HG03135 (cell line): ENCODE data around the gene TNS4.

Experiments used
- ATAC-seq: cut with Tn5 transposase; IDR thresholded peaks from one replicate; pipeline ENCODE4 v1.9.1; 2021; ENCODE audit warnings: mild to moderate bottlenecking, moderate library complexity; ENCODE audit not compliant: unreplicated experiment

Gene TNS4

DNA sequence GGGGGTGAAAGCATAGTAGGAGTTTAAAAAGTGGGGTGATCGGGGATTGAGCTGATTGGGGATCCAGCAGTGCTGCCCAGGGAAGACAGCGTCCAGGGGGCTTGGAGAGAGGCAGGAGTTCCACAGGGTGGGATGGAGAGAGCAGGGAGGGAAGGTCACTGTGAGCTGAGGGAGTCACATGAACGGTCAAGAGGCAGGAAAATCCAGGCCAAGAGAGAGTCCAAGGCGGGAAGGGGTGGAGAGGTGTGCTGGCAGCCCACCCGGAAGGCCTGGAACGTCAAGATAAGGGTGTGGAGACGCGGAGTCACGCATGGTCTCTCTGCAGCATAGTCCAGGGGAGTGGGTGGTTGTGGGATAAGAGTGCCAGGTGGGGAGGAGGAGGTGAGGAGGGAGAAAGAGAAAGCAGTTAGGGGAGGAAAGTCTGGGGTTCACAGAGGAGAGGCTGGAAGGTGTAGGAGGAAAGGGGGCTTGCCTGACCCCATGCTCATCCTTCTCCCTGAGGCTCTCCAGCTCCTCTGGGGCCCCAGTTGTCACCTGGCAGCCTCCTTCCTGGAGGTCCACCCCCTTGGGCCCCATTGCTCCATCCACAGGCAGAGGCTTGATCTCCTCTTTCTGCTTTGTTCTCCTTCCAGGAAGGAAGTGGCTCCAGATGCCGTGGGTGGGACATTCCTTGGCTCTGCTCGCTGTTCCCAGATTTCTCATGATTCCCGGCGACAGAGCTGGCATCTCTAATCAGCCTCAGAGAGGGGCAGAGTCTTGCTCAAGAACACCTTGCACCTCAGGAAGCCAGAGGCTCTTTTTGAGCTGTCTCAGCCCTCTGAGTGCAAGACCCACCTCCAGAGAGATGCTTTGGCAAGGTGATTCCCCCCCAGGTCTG, 35.1 kb upstream of the TNS4 start:
- no peak for ATAC-seq

DNA sequence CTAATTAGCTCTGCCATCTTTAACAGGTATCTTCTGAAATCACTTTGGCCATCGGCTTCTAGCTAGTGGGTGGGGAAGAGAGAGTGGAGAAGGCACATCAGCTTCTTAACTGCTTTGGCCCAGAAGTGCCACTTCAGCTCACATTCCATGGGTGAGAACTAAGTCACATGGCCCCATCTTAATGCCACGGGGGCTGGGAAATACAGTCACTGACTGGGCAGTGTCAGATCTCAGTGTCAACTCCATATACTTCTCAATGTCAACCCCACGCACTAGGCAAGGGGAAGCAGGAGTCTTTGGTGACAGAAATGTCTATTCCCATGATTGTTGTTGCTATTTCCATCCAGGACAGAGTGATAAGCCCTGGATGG, 34.5 kb upstream of the TNS4 start:
- no peak for ATAC-seq

DNA sequence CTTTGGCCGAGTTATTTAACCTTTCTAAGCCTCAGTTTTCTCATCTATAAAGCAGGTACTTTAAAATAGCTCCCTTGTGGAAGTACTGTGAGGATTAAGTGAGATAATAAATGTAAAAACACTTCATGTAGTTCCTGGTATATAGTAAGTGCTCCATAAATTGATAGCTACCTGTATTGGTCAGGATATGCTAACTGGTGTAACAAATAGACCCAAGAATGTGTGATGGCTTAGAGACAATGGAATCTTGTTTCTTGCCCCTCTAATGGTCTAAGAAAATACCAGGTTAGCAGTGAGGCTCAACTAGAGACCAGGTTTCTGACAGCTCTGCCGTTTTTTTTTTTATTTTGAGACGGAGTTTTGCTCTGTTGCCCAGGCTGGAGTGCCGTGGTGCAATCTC, 34.0 kb upstream of the TNS4 start:
- ATAC-seq = no peak

DNA sequence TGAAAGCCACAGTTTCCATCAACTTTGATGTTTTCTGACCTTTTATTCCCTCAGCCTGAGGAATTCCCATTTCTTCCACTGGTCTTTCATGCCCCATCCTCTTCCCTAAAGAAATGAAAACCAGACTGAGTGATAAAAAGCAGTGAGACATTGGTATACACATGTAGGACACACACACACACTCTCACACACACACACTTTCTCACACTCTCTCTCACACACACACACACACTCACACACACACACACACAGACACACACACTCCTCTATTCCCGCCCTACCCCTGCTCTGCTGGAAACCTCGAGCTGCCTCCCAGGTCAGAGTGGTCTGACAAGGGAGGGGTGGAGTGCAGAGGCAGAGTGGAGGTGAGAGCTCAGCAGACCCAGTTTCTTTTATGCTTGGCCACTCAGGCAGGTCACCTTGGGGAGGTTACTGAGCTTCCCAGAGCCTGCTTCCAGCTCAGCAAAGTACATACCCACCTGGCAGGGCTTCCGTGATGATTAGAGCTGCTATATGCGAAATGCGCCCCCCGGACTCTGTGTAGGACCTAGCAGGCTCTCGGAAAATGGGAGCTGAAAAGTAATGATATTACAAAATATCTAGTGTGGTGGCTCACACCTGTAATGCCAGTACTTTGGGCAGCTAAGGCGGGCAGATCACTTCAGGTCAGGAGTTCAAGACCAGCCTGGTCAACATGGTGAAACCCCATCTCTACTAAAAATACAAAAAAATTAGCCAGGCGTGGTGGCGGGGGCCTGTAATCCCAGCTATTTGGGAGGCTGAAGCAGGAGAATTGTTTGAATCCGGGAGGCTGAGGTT, 33.2 kb upstream of the TNS4 start:
- no peak for ATAC-seq

DNA sequence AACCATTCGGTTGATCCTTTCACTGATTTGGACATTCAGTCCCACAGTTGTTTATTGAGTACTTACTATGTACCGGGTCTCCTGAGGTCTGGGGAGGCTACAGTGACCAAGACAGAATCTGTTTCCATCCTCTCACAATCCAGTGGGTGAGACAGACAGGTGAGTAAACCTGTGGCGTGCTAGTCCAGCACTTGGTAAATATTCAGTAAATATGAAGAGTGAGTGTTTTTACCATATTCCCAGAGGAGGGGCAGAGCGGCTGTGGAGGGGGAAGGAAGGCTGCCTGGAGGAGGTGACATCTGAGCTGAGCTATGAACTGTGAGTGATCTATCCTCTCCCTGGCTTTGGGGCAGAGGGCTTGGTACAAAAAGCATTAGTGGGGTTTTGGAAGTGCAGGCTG, 32.5 kb upstream of the TNS4 start:
- no peak for ATAC-seq

DNA sequence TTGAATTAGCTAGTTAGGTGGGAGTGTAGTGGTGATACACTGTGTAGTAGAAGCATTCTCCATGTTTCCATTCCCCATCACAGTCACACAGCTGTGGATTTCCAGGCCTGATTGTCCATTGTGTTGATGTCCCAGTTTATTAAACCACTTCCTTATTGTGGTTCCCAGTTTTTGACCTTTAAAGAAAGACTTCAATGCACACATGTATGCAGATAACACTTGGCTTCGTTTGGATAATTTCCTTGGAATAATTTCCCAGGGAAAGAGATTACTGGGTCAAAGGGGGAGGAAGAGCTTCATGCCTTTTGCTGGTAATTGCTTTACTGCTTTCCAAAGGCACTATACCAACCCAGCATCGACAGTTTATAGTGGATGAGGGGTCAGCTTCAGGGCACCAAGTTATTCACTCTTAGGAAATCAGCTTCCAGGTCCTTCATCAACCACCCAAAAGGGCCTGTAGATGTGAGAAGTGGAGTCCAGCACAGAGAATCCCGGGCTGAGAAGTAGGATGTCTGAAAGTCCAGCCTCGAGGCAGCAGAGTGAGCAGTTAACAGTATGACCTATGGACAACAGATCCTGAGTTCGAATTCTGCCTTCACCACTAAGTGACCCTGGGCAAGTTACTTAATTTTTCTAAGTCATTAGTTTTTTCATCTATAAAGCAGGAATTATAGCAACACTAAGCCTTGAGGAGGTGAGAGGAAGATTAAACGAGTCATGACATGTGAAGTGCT, 31.3 kb upstream of the TNS4 start:
- ATAC-seq = no peak

DNA sequence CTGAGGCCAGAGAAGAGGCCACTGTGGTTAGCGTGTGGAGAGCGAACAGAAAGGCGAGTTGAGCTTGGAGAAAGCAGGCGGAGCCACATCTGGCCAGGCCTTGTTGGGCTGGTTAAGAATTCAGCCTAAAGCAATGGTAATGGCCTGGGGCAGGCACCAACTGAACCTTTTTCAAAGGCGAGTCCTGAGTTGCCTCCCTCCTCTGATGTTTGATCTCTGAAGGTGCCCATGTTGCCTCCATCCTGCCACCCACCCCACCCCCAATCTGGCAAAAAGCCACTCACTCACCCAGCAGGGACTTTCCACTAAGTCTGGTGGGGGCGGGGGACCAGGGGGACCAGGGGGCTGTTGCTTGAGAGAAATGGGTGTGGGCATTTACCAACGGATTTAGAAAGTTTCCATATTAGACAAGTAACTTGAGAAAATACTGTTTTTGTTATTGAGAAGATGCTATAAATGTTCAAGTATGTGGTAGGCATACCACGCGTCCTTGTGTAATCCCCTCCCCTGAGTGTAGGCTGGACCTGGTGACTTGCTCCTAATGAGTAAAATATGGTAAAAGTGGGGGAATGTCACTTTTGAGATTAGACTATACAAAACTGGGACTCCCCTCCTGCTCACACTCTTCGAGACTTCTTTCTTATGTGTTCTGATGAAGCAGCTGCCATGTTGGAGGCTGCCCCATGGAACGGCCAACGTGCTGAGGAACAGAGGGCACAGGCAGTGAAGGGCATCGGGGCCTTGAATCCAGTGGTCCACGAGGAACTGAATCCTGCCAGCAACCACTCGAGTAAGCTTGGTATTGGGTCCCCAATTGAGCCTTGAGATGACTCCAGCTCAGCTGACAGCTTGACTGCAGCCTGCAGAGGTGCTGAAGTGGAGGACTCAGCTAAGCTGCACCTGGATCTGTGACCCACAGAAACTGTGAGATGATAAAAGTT, 29.9 kb upstream of the TNS4 start:
- no peak for ATAC-seq

DNA sequence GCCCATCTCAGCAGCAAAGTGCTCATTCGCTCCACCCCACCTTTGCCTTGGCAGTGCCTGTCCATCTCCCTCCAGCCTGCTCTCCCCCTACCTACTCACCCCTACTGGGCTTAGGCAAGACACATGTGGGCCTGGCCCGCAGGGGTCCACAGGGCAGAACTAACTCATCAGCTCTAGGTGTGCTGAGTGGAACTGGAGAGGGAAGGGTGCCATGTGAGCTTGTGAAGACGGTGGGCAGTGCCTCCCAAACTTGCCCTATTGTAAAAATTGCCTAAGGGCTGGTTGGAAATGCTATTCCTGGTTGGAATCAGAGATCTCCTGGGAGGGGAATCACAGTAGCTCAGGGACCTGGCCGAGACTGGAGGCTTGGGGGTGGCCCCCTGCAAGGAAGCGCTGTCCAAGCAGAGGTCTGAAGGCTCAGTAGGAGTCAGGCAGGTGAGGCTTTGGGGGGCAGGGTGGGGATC, 29.1 kb upstream of the TNS4 start:
- ATAC-seq = no peak

DNA sequence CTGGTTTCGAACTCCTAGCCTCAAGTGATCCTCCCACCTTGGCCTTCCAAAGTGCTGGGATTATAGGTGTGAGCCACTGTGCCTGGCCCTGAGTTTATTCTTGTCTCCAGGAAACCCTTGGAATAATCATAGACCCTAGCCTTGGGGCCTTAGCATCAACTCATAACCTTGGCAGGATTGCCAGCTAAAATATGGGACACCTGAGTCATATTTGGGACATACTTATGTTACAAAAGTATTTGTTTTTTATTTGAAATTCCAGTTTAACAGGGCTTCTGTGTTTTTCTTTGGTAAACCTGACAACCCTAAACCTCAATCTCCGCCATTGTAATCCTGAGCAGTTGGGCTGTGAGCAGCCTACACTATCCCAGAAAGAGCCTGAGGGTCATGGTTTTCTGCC, 28.6 kb upstream of the TNS4 start:
- ATAC-seq = no peak

DNA sequence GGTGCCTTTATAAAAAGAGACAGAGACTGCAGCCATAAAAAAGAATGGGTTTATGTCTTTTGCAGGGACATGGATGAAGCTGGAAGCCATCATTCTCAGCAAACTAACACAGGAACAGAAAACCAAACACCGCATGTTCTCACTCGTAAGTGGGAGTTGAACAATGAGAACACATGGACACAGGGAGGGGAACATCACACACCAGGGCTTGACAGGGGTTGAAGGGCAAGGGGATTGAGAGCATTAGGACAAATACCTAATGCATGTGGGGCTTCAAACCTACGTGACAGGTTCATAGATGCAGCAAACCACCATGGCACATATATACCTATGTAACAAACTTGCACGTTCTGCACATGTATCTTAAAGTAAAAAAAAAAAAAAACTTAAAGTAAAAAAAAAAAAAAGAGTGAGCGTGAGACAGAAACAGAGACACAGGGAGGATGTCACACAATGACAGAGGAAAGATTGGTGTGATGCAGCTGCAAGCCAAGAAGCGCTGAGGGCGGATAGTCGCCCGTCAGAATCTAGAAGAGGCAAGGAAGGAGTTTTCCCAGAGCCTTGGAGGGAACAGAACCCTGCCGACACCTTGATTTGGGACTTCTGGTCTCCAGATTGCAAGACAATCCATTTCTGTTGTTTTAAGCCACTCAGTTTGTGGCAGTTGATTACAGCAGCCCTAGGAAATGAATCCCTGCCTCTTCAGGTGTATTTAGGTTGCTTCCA, 27.4 kb upstream of the TNS4 start:
- no peak for ATAC-seq

DNA sequence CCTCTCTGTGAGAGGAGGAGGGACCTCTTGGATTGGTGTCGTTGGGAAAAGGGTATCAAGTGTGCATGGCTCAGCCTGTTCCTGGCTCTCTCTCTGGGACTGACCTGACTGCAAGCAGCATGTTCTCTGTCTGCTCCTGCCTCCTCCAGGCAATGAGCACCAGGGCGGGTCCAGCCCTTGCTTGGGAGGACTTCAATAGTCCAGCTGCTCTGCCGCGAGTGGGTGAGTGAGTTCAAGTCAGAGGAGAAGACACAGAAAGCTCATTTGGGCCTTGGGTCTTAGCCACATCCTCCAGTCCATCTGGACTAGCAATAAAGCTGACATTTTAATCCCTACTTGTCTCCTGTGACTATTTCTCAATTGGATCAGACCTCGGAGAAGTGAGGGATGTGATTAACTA, 25.2 kb upstream of the TNS4 start:
- no peak for ATAC-seq

DNA sequence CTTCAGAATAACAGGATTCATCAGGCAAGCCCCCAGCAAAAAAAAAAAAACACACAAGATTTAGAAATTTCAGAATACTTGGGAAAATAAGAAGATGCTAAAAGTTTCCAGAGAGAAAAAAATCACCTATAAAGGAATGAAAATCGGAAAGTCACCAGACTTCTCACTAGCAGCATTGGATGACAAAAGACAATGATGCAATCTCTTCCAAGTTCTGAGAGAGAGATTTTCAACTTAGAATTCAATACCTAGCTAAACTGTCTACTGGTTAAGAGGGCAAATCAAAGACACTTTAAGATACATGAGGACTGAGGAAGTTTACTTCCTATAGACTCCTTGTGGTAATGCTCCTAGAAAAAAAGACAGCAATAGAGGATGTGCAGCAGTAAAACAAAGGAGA, 23.9 kb upstream of the TNS4 start:
- ATAC-seq = no peak

DNA sequence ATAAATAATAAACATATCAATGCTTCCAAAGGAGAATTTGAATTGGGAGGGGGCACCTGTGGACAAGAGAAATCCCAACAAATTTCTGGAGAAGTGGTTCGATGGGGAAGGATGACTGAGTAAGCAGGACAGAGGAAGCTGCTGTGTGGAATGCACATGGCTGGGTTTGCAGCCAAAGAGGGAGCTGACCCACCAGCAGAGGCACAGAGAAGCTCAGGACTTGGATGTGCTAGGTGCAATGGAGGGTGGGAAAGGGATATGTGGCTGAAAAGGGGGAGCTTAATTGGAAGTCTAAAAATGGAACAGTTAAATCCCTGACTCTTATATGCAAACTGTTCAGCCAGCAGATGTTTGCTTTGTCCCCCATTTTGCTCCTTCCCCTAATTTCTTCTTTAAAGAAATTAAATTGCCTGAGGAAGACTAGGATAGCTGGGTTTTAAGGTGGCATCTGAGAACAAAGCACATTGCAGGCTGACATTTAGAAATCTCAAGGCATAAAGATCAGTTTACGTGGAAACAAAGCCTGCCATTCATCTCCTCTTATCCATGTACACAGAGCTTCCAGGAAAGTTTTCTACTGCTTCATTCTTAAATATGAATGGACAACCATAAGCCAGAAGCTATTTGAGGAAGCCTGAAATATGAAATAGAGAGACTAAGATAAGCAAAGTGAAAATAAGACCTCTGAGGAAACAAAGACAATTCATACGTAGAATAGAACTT, 23.0 kb upstream of the TNS4 start:
- ATAC-seq = no peak

DNA sequence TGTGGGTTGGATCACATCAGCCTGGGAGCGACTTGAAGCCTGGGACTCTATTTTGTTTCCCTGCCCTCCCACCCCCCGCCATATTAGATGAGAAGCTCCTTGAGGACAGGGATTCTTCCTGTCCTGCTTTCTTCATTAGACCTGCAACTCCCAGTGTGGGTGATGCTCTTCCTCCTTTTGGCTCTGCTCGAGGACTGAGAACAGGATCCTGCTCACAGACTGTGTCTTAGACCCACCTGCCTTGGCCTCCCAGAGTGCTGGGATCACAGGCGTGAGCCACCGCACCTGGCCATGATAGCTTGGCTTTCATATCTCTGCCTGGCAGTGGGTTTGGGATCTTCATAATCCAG, 21.5 kb upstream of the TNS4 start:
- ATAC-seq = no peak

DNA sequence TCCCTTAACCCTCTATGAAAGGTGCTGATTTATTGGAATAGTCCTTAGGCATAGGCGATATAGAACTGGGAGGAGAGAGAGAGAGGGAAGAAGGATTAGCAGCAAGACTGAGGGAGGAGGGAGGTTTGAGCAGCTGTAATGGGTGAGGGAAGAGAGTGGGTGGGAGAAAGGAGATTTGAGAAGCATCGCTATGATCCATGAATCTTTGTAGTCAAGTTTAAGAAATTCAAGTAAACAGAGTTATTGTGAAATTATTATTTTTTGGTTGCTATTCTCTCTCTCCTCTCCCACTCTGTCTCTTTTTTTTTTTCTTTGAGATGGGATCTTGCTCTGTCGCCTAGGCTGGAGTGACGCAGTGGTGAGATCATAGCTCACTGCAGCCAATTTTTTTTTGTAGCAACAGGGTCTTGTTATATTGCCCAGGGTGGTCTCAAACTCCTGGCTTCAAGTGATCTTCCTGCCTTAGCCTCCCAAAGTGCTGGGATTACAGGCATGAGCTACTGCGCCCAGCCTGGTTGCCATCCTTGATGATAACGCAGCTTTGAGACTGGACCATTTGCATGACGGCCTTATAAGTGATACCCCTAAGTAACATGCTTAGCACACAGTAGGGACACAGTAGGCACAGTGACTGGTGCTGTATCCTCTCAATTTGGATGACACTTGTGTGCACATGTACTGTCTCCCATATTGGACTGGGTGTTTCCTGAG, 21.0 kb upstream of the TNS4 start:
- no peak for ATAC-seq

DNA sequence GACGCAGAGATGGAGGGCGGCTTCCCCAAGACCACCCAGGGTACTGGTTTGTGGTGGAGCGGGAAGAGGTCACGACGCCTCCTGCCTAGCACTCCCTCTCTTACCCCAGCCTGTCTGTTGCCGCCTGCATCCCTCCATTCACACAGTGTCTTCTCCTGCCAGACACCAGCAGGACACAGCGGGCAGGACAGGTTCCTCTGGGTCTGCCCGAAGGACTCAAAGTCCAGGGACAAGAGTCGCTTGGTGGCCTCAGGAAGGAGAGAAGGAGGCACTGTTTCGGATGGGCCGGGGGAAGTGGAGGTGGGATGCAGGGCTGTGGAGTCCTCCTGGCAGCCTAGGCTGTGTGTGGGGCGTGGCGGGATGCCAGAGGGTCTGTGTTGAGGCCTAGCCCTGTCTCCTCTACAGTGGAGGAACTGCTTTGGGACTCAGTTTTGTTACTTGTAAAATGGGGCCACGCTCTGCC, 19.6 kb upstream of the TNS4 start:
- ATAC-seq = no peak

DNA sequence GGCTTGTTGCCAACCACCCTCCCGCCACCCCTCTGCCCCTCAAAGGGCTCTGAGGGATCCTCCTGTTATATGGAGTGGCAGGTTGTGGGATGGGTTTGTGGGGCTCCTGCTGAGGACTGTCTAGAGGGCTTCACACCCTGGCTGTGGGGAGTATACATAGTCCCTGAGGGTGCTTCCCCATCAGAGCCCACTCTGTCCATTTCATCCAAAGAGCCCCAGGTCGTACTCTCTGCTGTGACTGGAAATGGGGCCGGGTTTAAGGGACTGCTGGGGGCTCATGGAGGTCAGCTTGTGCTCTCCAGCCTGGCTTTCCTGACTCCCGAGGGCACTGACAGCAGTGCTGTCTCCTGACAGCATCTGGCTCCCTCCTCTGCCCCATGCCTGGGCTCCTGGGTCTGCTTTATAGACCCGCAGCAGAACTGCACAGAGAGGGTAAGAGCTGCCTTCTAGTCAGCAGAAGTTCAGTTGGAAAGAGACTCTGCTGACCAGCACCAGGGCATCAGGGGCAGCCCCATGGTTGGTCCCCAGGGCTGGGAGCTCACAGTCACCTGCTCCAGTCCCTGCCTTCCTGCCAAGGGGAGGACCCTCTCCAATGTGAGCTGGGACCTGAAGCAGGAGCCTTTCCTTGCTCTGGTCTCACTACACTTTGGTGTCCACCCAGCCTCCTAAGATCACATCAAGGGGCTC, 17.8 kb upstream of the TNS4 start:
- no peak for ATAC-seq
